ENCODE data around the gene RER1. TPM values are rescaled to one million over a fixed set of nuclear protein-coding genes. Genes with fewer than 3 reads are reported as not detected.

Gene RER1
- total RNA-seq, 2 experiments from 2014 or later, result 156 to 159 TPM

- no peaks in the 10 kb centered on the region for H3K4me1 Mint-ChIP-seq
- no peaks in the 10 kb centered on the region for H3K27me3 Mint-ChIP-seq
- ChIA-PET CTCF (no interaction called here), POLR2A (no interaction called here)
- H3K27ac Mint-ChIP-seq, result no peak overlapping the region
- H3K9me3 Mint-ChIP-seq, result peaks cover 18% of the 10 kb centered on the region
- DNase-seq, result no peak
- H3K36me3 Mint-ChIP-seq (ENCODE audit: low read depth), result peaks cover 4% of the 10 kb centered on the region
- H3K4me3 Mint-ChIP-seq, result no peak overlapping the region
These were observed 36.3 kb downstream of the RER1 start for GRCh38 chr1:2427976-2428375.

GRCh38 chr1:2428490-2428889, 36.8 kb downstream of the RER1 start:
- no peaks in the 10 kb centered on the region for H3K27me3 Mint-ChIP-seq
- CTCF ChIA-PET, result interaction anchor here (1.3 kb wide), 1 partner anchor 47 kb away, joined by 3 read pairs; no protein-coding TSS in a partner anchor
- H3K9me3 Mint-ChIP-seq, result peaks cover 12% of the 10 kb centered on the region
- no peak for DNase-seq
- no peak overlapping the region for H3K27ac Mint-ChIP-seq
- no peaks in the 10 kb centered on the region for H3K4me1 Mint-ChIP-seq
- peaks cover under 1% of the 10 kb centered on the region for H3K36me3 Mint-ChIP-seq (ENCODE audit: low read depth)
- POLR2A ChIA-PET, result no interaction called here
- H3K4me3 Mint-ChIP-seq, result no peak overlapping the region

DNA sequence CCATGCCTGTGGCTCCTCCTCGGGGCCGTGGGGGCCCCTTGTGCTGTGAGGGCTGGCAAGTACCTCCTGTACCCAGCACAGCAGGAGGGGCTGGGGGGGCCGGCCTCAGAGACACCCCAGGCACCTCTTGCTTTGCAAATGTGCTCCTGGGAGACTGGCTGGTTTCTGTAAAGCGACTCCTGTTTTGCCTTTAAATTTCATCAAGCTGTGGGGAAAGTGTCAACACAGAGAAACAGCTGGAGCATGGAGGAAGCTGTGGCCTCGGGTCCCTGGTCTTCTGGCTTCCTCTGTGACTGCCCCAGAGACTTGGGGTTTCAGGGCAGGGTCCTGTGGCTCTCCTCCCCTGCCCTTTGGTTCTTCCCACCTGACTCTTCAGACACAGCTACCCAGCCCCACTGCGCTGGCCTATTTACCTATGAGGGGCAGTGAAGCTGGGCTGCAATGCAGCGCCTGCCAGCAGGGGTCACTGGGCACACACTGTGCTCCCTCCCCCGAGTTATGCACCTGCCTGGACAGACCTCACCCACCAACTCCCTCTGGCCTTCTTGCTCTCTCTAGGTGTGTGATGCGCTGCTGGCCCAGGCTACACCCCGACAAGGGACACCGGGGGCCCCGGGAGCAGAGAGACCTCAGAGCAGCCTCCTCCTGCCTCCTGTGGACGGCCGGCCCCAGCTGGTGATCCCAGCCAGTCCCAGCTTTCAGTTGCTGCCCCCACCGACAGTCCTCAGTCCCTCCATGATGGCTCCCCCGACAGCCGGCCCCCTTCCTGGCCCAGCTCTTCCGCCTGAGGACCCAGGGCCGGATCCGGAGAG, 38.3 kb downstream of the RER1 start:
- CTCF ChIA-PET, result interaction anchor here (1.3 kb wide), 1 partner anchor 49 kb away, joined by 3 read pairs; no protein-coding TSS in a partner anchor
- Mint-ChIP-seq H3K27ac (no peak overlapping the region), H3K27me3 (no peaks in the 10 kb centered on the region), H3K4me3 (no peak overlapping the region), H3K4me1 (no peaks in the 10 kb centered on the region), H3K36me3 (ENCODE audit: low read depth) (no peaks in the 10 kb centered on the region), H3K9me3 (peaks cover 10% of the 10 kb centered on the region)
- POLR2A ChIA-PET, result no interaction called here
- DNase-seq, result no peak

DNA sequence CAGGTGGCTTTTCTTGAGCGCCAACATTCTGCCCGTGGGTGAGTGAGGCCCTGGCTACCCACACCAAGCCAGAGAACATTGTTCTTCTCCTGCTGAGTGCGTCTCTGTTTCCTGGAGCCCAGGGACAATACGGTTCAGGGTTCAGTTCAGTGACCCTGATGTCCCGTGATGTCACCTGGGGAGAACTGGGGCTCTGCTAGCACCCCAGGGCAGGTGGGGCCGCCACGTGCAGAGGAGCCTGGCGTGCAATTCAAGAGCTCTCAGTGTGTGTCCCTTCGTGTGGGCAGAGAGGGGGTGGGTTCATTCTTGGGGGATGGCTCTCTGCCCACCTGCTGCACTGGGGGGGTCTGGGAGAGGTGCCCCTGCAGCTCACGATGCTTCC, 38.9 kb downstream of the RER1 start:
- H3K36me3 Mint-ChIP-seq (ENCODE audit: low read depth), result no peaks in the 10 kb centered on the region
- no peak overlapping the region for H3K4me3 Mint-ChIP-seq
- H3K27ac Mint-ChIP-seq, result no peak overlapping the region
- H3K9me3 Mint-ChIP-seq, result peaks cover 10% of the 10 kb centered on the region
- no peaks in the 10 kb centered on the region for H3K27me3 Mint-ChIP-seq
- CTCF ChIA-PET, result no interaction called here
- POLR2A ChIA-PET, result no interaction called here
- no peak for DNase-seq
- no peaks in the 10 kb centered on the region for H3K4me1 Mint-ChIP-seq

GRCh38 chr1:2431103-2431502, 39.5 kb downstream of the RER1 start:
- no peak for DNase-seq
- CTCF ChIA-PET, result interaction anchor here (1.0 kb wide), 1 partner anchor 8 kb away, joined by 3 read pairs; no protein-coding TSS in a partner anchor
- POLR2A ChIA-PET, result no interaction called here

DNA sequence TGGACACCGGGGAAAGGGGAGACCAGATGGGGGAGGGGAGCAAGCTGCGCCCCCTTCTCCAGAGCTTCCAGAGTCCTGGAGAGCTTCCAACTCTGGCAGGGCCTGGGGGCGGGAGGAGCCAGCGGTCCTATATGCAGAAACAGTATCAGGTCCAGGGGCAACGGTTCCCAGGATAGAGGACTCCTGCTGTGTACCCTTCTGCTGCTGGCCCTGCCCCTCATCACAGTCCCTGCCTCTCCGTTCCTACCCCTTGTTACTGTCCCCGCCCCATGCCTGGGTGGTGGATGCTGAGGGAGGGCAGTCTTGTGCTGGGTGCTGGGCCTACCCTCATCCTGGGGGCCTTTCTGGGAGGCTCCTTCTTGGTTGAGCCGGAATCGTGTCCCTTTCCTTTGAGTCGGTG, 39.9 kb downstream of the RER1 start:
- Mint-ChIP-seq H3K9me3 (peaks cover 10% of the 10 kb centered on the region), H3K27me3 (no peaks in the 10 kb centered on the region), H3K4me3 (no peak overlapping the region), H3K36me3 (ENCODE audit: low read depth) (no peaks in the 10 kb centered on the region), H3K27ac (no peak overlapping the region), H3K4me1 (no peaks in the 10 kb centered on the region)
- DNase-seq, result no peak
- ChIA-PET POLR2A (no interaction called here), CTCF (interaction anchor here (1.0 kb wide), 1 partner anchor 9 kb away, joined by 3 read pairs; no protein-coding TSS in a partner anchor)

More at GRCh38 chr1:2431103-2431502, 39.5 kb downstream of the RER1 start:
- Mint-ChIP-seq H3K9me3 (peaks cover 10% of the 10 kb centered on the region), H3K36me3 (ENCODE audit: low read depth) (no peaks in the 10 kb centered on the region), H3K4me1 (no peaks in the 10 kb centered on the region), H3K27ac (no peak overlapping the region), H3K27me3 (no peaks in the 10 kb centered on the region), H3K4me3 (no peak overlapping the region)

- H3K9me3 Mint-ChIP-seq, result peaks cover 10% of the 10 kb centered on the region
These were observed 40.8 kb downstream of the RER1 start for GRCh38 chr1:2432441-2432844.

GRCh38 chr1:2433196-2433595, 41.6 kb downstream of the RER1 start:
- ChIA-PET POLR2A (no interaction called here), CTCF (no interaction called here)
- no peaks in the 10 kb centered on the region for H3K27me3 Mint-ChIP-seq
- no peaks in the 10 kb centered on the region for H3K36me3 Mint-ChIP-seq (ENCODE audit: low read depth)
- no peaks in the 10 kb centered on the region for H3K4me1 Mint-ChIP-seq
- no peak overlapping the region for H3K4me3 Mint-ChIP-seq
- H3K9me3 Mint-ChIP-seq, result peaks cover 10% of the 10 kb centered on the region
- DNase-seq, result no peak
- H3K27ac Mint-ChIP-seq, result no peak overlapping the region

More at GRCh38 chr1:2432441-2432844, 40.8 kb downstream of the RER1 start:
- POLR2A ChIA-PET, result no interaction called here
- Mint-ChIP-seq H3K27ac (no peak overlapping the region), H3K27me3 (no peaks in the 10 kb centered on the region), H3K36me3 (ENCODE audit: low read depth) (no peaks in the 10 kb centered on the region), H3K4me3 (no peak overlapping the region), H3K4me1 (no peaks in the 10 kb centered on the region)
- no peak for DNase-seq
- CTCF ChIA-PET, result no interaction called here

GRCh38 chr1:2433936-2434655, 42.5 kb downstream of the RER1 start:
- Mint-ChIP-seq H3K4me1 (no peaks in the 10 kb centered on the region), H3K9me3 (peaks cover 8% of the 10 kb centered on the region), H3K27me3 (no peaks in the 10 kb centered on the region), H3K4me3 (no peak overlapping the region), H3K36me3 (ENCODE audit: low read depth) (no peaks in the 10 kb centered on the region), H3K27ac (no peak overlapping the region)
- ChIA-PET POLR2A (no interaction called here), CTCF (no interaction called here)
- DNase-seq, result no peak

GRCh38 chr1:2435091-2435490, 43.5 kb downstream of the RER1 start:
- Mint-ChIP-seq H3K36me3 (ENCODE audit: low read depth) (no peaks in the 10 kb centered on the region), H3K27ac (no peak overlapping the region), H3K4me1 (no peaks in the 10 kb centered on the region), H3K4me3 (no peak overlapping the region), H3K27me3 (no peaks in the 10 kb centered on the region), H3K9me3 (peaks cover 2% of the 10 kb centered on the region)
- POLR2A ChIA-PET, result no interaction called here
- CTCF ChIA-PET, result interaction anchor here (0.5 to 1.0 kb wide), 2 partner anchors 15 to 65 kb away, joined by 3 read pairs; no protein-coding TSS in a partner anchor
- DNase-seq, result no peak

DNA sequence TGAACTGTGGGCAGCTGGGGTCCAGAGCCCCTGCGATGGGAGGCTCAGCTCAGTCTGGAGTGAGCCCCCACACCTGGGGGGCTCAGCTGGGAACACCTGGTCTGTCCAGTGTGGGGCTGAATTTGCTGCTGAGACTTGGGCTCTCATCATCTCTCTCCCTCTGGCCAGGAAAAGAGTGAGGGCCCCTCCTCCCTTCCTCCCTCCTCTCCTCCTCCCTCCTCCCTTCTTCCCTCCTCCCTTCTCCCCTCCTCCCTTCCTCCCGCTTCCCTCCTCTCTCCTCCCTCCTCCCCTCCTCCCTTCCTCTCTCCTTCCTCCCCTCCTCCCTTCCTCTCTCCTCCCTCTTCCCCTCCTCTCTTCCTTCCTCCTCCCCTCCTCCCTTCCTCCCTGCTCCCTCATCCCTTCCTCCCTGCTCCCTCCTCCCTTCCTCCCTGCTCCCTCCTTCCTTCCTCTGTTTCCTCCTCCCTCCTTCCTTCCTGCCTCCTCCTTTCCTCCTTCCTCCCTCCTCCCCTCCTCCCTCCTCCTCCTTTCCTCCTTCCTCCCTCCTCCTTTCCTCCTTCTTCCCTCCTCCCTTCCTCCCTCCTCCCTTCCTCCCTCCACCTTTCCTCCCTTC, 44.2 kb downstream of the RER1 start:
- no peak overlapping the region for H3K4me3 Mint-ChIP-seq
- no peaks in the 10 kb centered on the region for H3K9me3 Mint-ChIP-seq
- no peaks in the 10 kb centered on the region for H3K4me1 Mint-ChIP-seq
- H3K27ac Mint-ChIP-seq, result no peak overlapping the region
- H3K36me3 Mint-ChIP-seq (ENCODE audit: low read depth), result no peaks in the 10 kb centered on the region
- ChIA-PET CTCF (interaction anchor here (0.5 to 1.0 kb wide), 2 partner anchors 14 to 66 kb away, joined by 3 read pairs; no protein-coding TSS in a partner anchor), POLR2A (no interaction called here)
- no peak for DNase-seq
- no peaks in the 10 kb centered on the region for H3K27me3 Mint-ChIP-seq

DNA sequence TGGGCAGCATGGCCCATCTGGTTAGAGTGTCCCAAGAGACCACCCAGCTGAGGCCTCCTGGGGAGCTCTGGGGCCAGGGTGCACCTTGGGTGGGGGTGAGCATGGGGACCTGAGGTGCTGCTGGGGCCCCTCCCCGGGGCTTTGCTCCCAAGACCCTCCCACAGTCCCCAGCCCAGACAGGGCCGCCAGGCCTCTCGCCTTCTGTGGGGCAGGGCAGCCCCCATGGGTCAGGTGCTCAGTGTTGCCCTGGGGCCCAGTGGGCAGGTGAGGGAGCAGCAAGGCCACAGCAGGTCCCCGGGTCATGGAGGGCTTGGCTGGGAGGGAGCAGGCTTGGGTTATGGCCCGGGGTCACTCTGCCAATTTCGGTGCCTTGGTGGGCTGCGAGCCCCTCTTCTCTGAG, 45.2 kb downstream of the RER1 start:
- no peak for DNase-seq
- no peak overlapping the region for H3K27ac Mint-ChIP-seq
- H3K27me3 Mint-ChIP-seq, result no peaks in the 10 kb centered on the region
- ChIA-PET CTCF (no interaction called here), POLR2A (no interaction called here)
- H3K4me1 Mint-ChIP-seq, result no peaks in the 10 kb centered on the region
- no peaks in the 10 kb centered on the region for H3K9me3 Mint-ChIP-seq
- H3K4me3 Mint-ChIP-seq, result no peak overlapping the region
- no peaks in the 10 kb centered on the region for H3K36me3 Mint-ChIP-seq (ENCODE audit: low read depth)

DNA sequence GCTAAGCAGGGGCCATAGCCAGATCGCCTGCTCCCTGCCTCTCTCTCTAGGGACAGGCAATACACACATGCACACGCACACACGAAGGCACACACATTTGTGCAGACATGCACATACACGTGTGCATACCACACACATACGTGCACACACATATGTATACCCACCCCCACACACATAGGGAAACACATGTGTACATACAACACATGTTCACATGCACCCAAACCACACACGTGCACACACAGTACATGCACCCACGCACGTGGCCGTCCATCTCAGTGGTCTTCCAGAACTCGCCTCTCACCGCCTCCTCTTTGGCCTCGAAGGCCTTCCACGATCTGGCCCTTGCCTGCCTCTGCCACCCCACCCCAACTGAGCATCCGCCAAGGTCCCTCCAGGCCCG, 46.0 kb downstream of the RER1 start:
- ChIA-PET POLR2A (no interaction called here), CTCF (no interaction called here)
- H3K27ac Mint-ChIP-seq, result no peak overlapping the region
- H3K27me3 Mint-ChIP-seq, result peaks cover 3% of the 10 kb centered on the region
- H3K36me3 Mint-ChIP-seq (ENCODE audit: low read depth), result no peaks in the 10 kb centered on the region
- H3K4me3 Mint-ChIP-seq, result no peak overlapping the region
- no peaks in the 10 kb centered on the region for H3K4me1 Mint-ChIP-seq
- no peak for DNase-seq
- no peaks in the 10 kb centered on the region for H3K9me3 Mint-ChIP-seq
